Measurements from ENCODE around the gene AGO4.
"Not testable (repeated sequence)": the region's sequence is repeated elsewhere in the genome, so short reads cannot be mapped to it uniquely, and the experiment has no call there.

The AGO4 gene

GRCh38 chr1:35810096-35810881 is 2.5 kb downstream of the AGO4 start:
- DNase-seq (ENCODE audit: low read depth) = peak; percentile 35

GRCh38 chr1:35812754-35813153 is 4.9 kb downstream of the AGO4 start:
- not testable (repeated sequence) for DNase-seq (ENCODE audit: low read depth)

- no peak for DNase-seq (ENCODE audit: low read depth)
These were observed 17.4 kb downstream of the AGO4 start for GRCh38 chr1:35825255-35825654.

- no peak for DNase-seq (ENCODE audit: low read depth)
These were observed 24.6 kb downstream of the AGO4 start for GRCh38 chr1:35832276-35832905.

- DNase-seq (ENCODE audit: low read depth) = no peak
These were observed 25.6 kb downstream of the AGO4 start for GRCh38 chr1:35833395-35833794.

- no peak for DNase-seq (ENCODE audit: low read depth)
These were observed 26.4 kb downstream of the AGO4 start for GRCh38 chr1:35834218-35834617.

- no peak for DNase-seq (ENCODE audit: low read depth)
These were observed 27.6 kb downstream of the AGO4 start for GRCh38 chr1:35835398-35835797.

GRCh38 chr1:35836734-35837133 is 28.9 kb downstream of the AGO4 start:
- DNase-seq (ENCODE audit: low read depth) = no peak

GRCh38 chr1:35838693-35839245 is 31.0 kb downstream of the AGO4 start:
- peak; percentile 29 for DNase-seq (ENCODE audit: low read depth)

GRCh38 chr1:35844826-35845225 is 37.0 kb downstream of the AGO4 start:
- DNase-seq (ENCODE audit: low read depth) = no peak

GRCh38 chr1:35845766-35846165 is 38.0 kb downstream of the AGO4 start:
- no peak for DNase-seq (ENCODE audit: low read depth)

- no peak for DNase-seq (ENCODE audit: low read depth)
These were observed 40.2 kb downstream of the AGO4 start for GRCh38 chr1:35847935-35848565.

- no peak for DNase-seq (ENCODE audit: low read depth)
These were observed 42.2 kb downstream of the AGO4 start for GRCh38 chr1:35850051-35850450.

- DNase-seq (ENCODE audit: low read depth) = no peak
These were observed 42.9 kb downstream of the AGO4 start for GRCh38 chr1:35850716-35851115.

- peak; percentile 30 for DNase-seq (ENCODE audit: low read depth)
These were observed 43.5 kb downstream of the AGO4 start for GRCh38 chr1:35851132-35851869.

- no peak for DNase-seq (ENCODE audit: low read depth)
These were observed 44.4 kb downstream of the AGO4 start for GRCh38 chr1:35852241-35852640.

GRCh38 chr1:35854989-35855700 is 47.3 kb downstream of the AGO4 start:
- no peak for DNase-seq (ENCODE audit: low read depth)

- DNase-seq (ENCODE audit: low read depth) = no peak
These were observed 49.1 kb downstream of the AGO4 start for GRCh38 chr1:35856964-35857363.

GRCh38 chr1:35857830-35858229 is 50.0 kb downstream of the AGO4 start:
- peak; percentile 42 for DNase-seq (ENCODE audit: low read depth)

GRCh38 chr1:35860696-35861095 is 52.9 kb downstream of the AGO4 start:
- DNase-seq (ENCODE audit: low read depth) = no peak

GRCh38 chr1:35863136-35863535 is 55.3 kb downstream of the AGO4 start:
- no peak for DNase-seq (ENCODE audit: low read depth)
